H9 (cell line): ENCODE measurements around the gene MAP2K7. TPM values are rescaled to one million over a fixed set of nuclear protein-coding genes. Genes with fewer than 3 reads are reported as not detected.

Experiments used
- DNase-seq: peaks from one replicate; pipeline ENCODE4 v3.0.0-alpha.2; 2017
- H2AFZ ChIP-seq: one replicate; pipeline ENCODE4 v1.6.1; 2013; ENCODE audit warnings: mild to moderate bottlenecking, low read length, control low read depth, moderate library complexity
- H2AK5ac ChIP-seq: 2 replicates; pipeline ENCODE4 v1.6.1; 2013; ENCODE audit warnings: low read length, control low read depth, mixed read lengths; ENCODE audit not compliant: insufficient read length
- H2BK120ac ChIP-seq: one replicate; pipeline ENCODE4 v1.6.1; 2013; ENCODE audit warnings: low read depth, mild to moderate bottlenecking, low read length, control low read depth, inconsistent platforms; ENCODE audit not compliant: poor library complexity, severe bottlenecking
- H2BK12ac ChIP-seq: 2 replicates; pipeline ENCODE4 v1.6.1; 2013; ENCODE audit warnings: low read length, control low read depth, mixed read lengths, low read depth; ENCODE audit not compliant: insufficient read length
- H2BK15ac ChIP-seq: 2 replicates; pipeline ENCODE4 v1.6.1; 2013; ENCODE audit warnings: low read depth, low read length, control low read depth
- H2BK20ac ChIP-seq: one replicate; pipeline ENCODE4 v1.6.1; 2013; ENCODE audit warnings: low read depth, mild to moderate bottlenecking, low read length, control low read depth, inconsistent platforms; ENCODE audit not compliant: poor library complexity, severe bottlenecking
- H2BK5ac ChIP-seq: 2 replicates; pipeline ENCODE4 v1.6.1; 2013; ENCODE audit warnings: low read length, control low read depth, mixed read lengths; ENCODE audit not compliant: insufficient read length
- H3K14ac ChIP-seq: 2 replicates; pipeline ENCODE4 v1.6.1; 2013; ENCODE audit warnings: low read length, control low read depth; ENCODE audit not compliant: insufficient read depth
- H3K18ac ChIP-seq: 2 replicates; pipeline ENCODE4 v1.6.1; 2013; ENCODE audit warnings: low read depth, mild to moderate bottlenecking, mixed read lengths, low read length, control low read depth; ENCODE audit not compliant: insufficient read length
- H3K23ac ChIP-seq: 2 replicates; pipeline ENCODE4 v1.6.1; 2013; ENCODE audit warnings: low read length, control low read depth, mixed read lengths, low read depth; ENCODE audit not compliant: insufficient read length
- H3K23me2 ChIP-seq: 2 replicates; pipeline ENCODE4 v1.6.1; 2013; ENCODE audit warnings: low read depth, mild to moderate bottlenecking, mixed read lengths, low read length, control low read depth; ENCODE audit not compliant: insufficient read length, poor library complexity, severe bottlenecking
- H3K27ac ChIP-seq: 2 replicates; pipeline ENCODE4 v1.5.1; 2013; ENCODE audit warnings: low read length, control low read depth, mixed read lengths, low read depth; ENCODE audit not compliant: insufficient read length
- H3K27me3 ChIP-seq: 2 replicates; pipeline ENCODE4 v1.6.1; 2013; ENCODE audit warnings: low read length, control low read depth, inconsistent platforms; ENCODE audit not compliant: insufficient read depth
- H3K4ac ChIP-seq: 2 replicates; pipeline ENCODE4 v1.6.1; 2013; ENCODE audit warnings: low read depth, mild to moderate bottlenecking, control low read depth, inconsistent platforms, low read length, moderate library complexity
- H3K4me1 ChIP-seq: 2 replicates; pipeline ENCODE4 v1.6.1; 2013; ENCODE audit warnings: low read length, control low read depth, inconsistent platforms; ENCODE audit not compliant: insufficient read depth
- H3K4me2 ChIP-seq: 2 replicates; pipeline ENCODE4 v1.6.1; 2013; ENCODE audit warnings: low read length, control low read depth, mixed read lengths; ENCODE audit not compliant: insufficient read length, insufficient read depth
- H3K56ac ChIP-seq: 2 replicates; pipeline ENCODE4 v1.6.1; 2013; ENCODE audit warnings: low read depth, mild to moderate bottlenecking, mixed read lengths, low read length, control low read depth; ENCODE audit not compliant: insufficient read length
- H3K79me1 ChIP-seq: 2 replicates; pipeline ENCODE4 v1.6.1; 2013; ENCODE audit warnings: low read depth, mild to moderate bottlenecking, moderate library complexity, low read length, control low read depth, inconsistent platforms; ENCODE audit not compliant: insufficient read depth, poor library complexity, severe bottlenecking
- H3K79me2 ChIP-seq: 2 replicates; pipeline ENCODE4 v1.6.1; 2013; ENCODE audit warnings: low read length, control low read depth, inconsistent platforms; ENCODE audit not compliant: insufficient read depth
- H3K9ac ChIP-seq: 2 replicates; pipeline ENCODE4 v1.6.1; 2013; ENCODE audit warnings: low read length, control low read depth, mixed read lengths; ENCODE audit not compliant: insufficient read length; ENCODE audit errors: extremely low read depth
- H3K9me3 ChIP-seq: one replicate; pipeline ENCODE4 v1.6.1; 2013; ENCODE audit warnings: low read depth, low read length, inconsistent platforms; ENCODE audit not compliant: control insufficient read depth
- H3T11ph ChIP-seq: one replicate; pipeline ENCODE4 v1.6.1; 2013; ENCODE audit warnings: mild to moderate bottlenecking, low read length, control low read depth, inconsistent platforms
- H4K20me1 ChIP-seq: one replicate; pipeline ENCODE4 v1.6.1; 2013; ENCODE audit not compliant: control insufficient read depth, insufficient read length, insufficient read depth
- H4K5ac ChIP-seq: 2 replicates; pipeline ENCODE4 v1.6.1; 2013; ENCODE audit warnings: low read depth, mild to moderate bottlenecking, mixed read lengths, low read length, control low read depth; ENCODE audit not compliant: insufficient read length
- H4K8ac ChIP-seq: replicated peaks from 2 replicates; pipeline ENCODE4 v1.6.1; 2013; ENCODE audit warnings: low read length, control low read depth, mixed read lengths, low read depth; ENCODE audit not compliant: insufficient read length
- H4K91ac ChIP-seq: 2 replicates; pipeline ENCODE4 v1.6.1; 2013; ENCODE audit warnings: low read depth, mild to moderate bottlenecking, moderate library complexity, mixed read lengths, low read length, control low read depth; ENCODE audit not compliant: insufficient read length
- H3K27ac Mint-ChIP-seq, 3 experiments: 2 replicates in 2 of 3; 3 replicates in 1 of 3; pipeline ENCODE4 v1.8.0; 2020 to 2021; ENCODE audit warnings: mixed read lengths in 3 of 3, mild to moderate bottlenecking in 1 of 3, moderate library complexity in 1 of 3
- H3K27me3 Mint-ChIP-seq: 2 replicates; pipeline ENCODE4 v1.8.0; 2021; ENCODE audit warnings: low read depth, mild to moderate bottlenecking, moderate library complexity, mixed read lengths
- H3K36me3 Mint-ChIP-seq, 3 experiments: 2 replicates in 2 of 3; 3 replicates in 1 of 3; pipeline ENCODE4 v1.8.0; 2020 to 2021; ENCODE audit warnings: low read depth in 3 of 3, mixed read lengths in 3 of 3; ENCODE audit not compliant: insufficient read depth in 1 of 3
- H3K4me1 Mint-ChIP-seq, 2 experiments: 2 replicates each; pipeline ENCODE4 v1.8.0; 2020; ENCODE audit warnings: mixed read lengths in 2 of 2
- H3K4me3 Mint-ChIP-seq, 2 experiments: 2 replicates in 1 of 2; 3 replicates in 1 of 2; pipeline ENCODE4 v1.8.0; 2020 to 2021; ENCODE audit warnings: mild to moderate bottlenecking in 2 of 2, mixed read lengths in 2 of 2, moderate library complexity in 1 of 2
- H3K9me3 Mint-ChIP-seq, 2 experiments: 2 replicates in 1 of 2; 3 replicates in 1 of 2; pipeline ENCODE4 v1.8.0; 2020; ENCODE audit warnings: mild to moderate bottlenecking in 2 of 2, mixed read lengths in 2 of 2, moderate library complexity in 1 of 2
- WGBS: extraction: QIAGEN DNeasy Blood & Tissue Kit; methylation state at CpG from one replicate; pipeline ENCODE4 v1.1.7; 2013; ENCODE audit warnings: missing lambda C conversion rate, low lambda C conversion rate, mixed read lengths; ENCODE audit not compliant: insufficient read length; ENCODE audit errors: extremely low coverage; 5-methylcytosine and 5-hydroxymethylcytosine counted together
- total RNA-seq: library from RNA; stranded (reverse); gene quantifications from 2 replicates; pipeline ENCODE4 v1.2.1, GENCODE V29; 2021
- TF ChIP-seq, protein P1 (sequence below): fragments of 200-600 bp; sonication (generic); conservative IDR thresholded peaks from 3 replicates; pipeline ENCODE4 v1.8.0; 2021; ENCODE audit warnings: antibody characterized with exemption, mild to moderate bottlenecking

The MAP2K7 gene
- total RNA-seq, 1 experiment from 2014 or later: 48.1 TPM

- Histone ChIP-seq H3K4me2 (no peak overlapping the region), H2BK15ac (no peak overlapping the region), H4K91ac (no peak overlapping the region), H4K8ac (no peak overlapping the region), H3K9me3 (no peaks in the 10 kb centered on the region), H3K9ac (no peak overlapping the region), H3K14ac (no peak overlapping the region), H4K20me1 (no peaks in the 10 kb centered on the region), H3K27me3 (no peaks in the 10 kb centered on the region), H3K18ac (no peak overlapping the region), H3K4ac (no peak overlapping the region), H3K56ac (no peak overlapping the region), H3T11ph (no peak overlapping the region), H3K79me1 (no peaks in the 10 kb centered on the region), H2BK12ac (no peak overlapping the region), H2BK120ac (no peak overlapping the region), H3K27ac (no peak overlapping the region), H2BK5ac (no peak overlapping the region), H4K5ac (no peak overlapping the region), H3K79me2 (no peaks in the 10 kb centered on the region), H2AK5ac (no peak overlapping the region), H2AFZ (no peak overlapping the region), H2BK20ac (no peak overlapping the region), H3K4me1 (no peaks in the 10 kb centered on the region), H3K23ac (no peak overlapping the region), H3K23me2 (no peaks in the 10 kb centered on the region)
- no peak overlapping the region for H3K4me3 Mint-ChIP-seq
- no peaks in the 10 kb centered on the region for H3K4me1 Mint-ChIP-seq
- peaks cover 5 to 10% of the 10 kb centered on the region in 2 experiments; a peak in 3 of 5 replicates for H3K9me3 Mint-ChIP-seq
- WGBS: no CpG with 5 or more reads among the region's 3 CpGs
- H3K27ac Mint-ChIP-seq: no peak overlapping the region; a peak in 1 of 7 replicates
- TF ChIP-seq, protein P1, sequence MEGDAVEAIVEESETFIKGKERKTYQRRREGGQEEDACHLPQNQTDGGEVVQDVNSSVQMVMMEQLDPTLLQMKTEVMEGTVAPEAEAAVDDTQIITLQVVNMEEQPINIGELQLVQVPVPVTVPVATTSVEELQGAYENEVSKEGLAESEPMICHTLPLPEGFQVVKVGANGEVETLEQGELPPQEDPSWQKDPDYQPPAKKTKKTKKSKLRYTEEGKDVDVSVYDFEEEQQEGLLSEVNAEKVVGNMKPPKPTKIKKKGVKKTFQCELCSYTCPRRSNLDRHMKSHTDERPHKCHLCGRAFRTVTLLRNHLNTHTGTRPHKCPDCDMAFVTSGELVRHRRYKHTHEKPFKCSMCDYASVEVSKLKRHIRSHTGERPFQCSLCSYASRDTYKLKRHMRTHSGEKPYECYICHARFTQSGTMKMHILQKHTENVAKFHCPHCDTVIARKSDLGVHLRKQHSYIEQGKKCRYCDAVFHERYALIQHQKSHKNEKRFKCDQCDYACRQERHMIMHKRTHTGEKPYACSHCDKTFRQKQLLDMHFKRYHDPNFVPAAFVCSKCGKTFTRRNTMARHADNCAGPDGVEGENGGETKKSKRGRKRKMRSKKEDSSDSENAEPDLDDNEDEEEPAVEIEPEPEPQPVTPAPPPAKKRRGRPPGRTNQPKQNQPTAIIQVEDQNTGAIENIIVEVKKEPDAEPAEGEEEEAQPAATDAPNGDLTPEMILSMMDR: no peak
- H3K27me3 Mint-ChIP-seq: peaks cover 15% of the 10 kb centered on the region
- no peak for DNase-seq
- H3K36me3 Mint-ChIP-seq: no peaks in the 10 kb centered on the region
Measured at GRCh38 chr19:7881910-7882309, 21.8 kb upstream of the MAP2K7 start.
